Thoracic aorta (tissue), 2 donors: ENCODE results near the gene ALPK3. TPM values are rescaled to one million over a fixed set of nuclear protein-coding genes. Genes with fewer than 3 reads are reported as not detected.

Experiments
- ATAC-seq: fragments of 150-250 bp; one replicate; pipeline ENCODE4 v1.8.0; 2017; ENCODE audit warnings: low read depth; ENCODE audit not compliant: insufficient number of reproducible peaks, low FRiP score
- DNase-seq: peaks from one replicate; pipeline ENCODE4 v3.0.0-alpha.2; 2020; ENCODE audit warnings: low spot score
- H3K27ac ChIP-seq, 2 donors: fragments of 200-600 bp; sonication (generic); 1 replicate in 1 of 2; 2 replicates in 1 of 2; pipeline ENCODE4 v1.5.1; 2016; ENCODE audit warnings: mild to moderate bottlenecking in 2 of 2, moderate library complexity in 2 of 2
- H3K27me3 ChIP-seq: fragments of 200-600 bp; sonication (generic); replicated peaks from 2 replicates; pipeline ENCODE4 v1.6.0; 2016; ENCODE audit warnings: mild to moderate bottlenecking; ENCODE audit not compliant: insufficient read depth
- H3K36me3 ChIP-seq: fragments of 200-600 bp; sonication (generic); one replicate; pipeline ENCODE4 v1.5.1; 2016
- H3K4me1 ChIP-seq, 2 donors: fragments of 200-600 bp; sonication (generic); 1 replicate in 1 of 2; 2 replicates in 1 of 2; pipeline versions ENCODE4 v1.5.1 to v1.6.0; 2016; ENCODE audit warnings: low read depth in 2 of 2, mild to moderate bottlenecking in 1 of 2; ENCODE audit not compliant: control insufficient read depth in 1 of 2
- H3K4me3 ChIP-seq: fragments of 200-600 bp; sonication (generic); 2 replicates; pipeline ENCODE4 v1.5.1; 2016; ENCODE audit warnings: mild to moderate bottlenecking
- H3K9me3 ChIP-seq: fragments of 200-600 bp; sonication (generic); 2 replicates; pipeline ENCODE4 v1.5.1; 2016
- CTCF ChIP-seq: fragments of 200-600 bp; sonication (generic); IDR thresholded peaks from one replicate; pipeline ENCODE4 v1.5.1; 2019; ENCODE audit warnings: antibody characterized with exemption
- total RNA-seq, 2 donors: library from RNA; depleted of rRNA; stranded (reverse); fragments of >200 nt; gene quantifications; one replicate each; pipeline versions ENCODE4 v1.1.0 to v1.2.3, GENCODE V29; 2016

Gene ALPK3
- total RNA-seq, 2 donors from 2014 or later: 56.9 to 81.1 TPM

- peaks cover 14 to 95% of the 10 kb centered on the region in 2 donors for H3K4me1 ChIP-seq
- H3K36me3 ChIP-seq: peaks cover 14% of the 10 kb centered on the region
- no peak overlapping the region for H3K4me3 ChIP-seq
- peak overlapping the region; percentile 24 to 42 for H3K27ac ChIP-seq
- no peaks in the 10 kb centered on the region for H3K27me3 ChIP-seq
- no peak for TF ChIP-seq CTCF
- ATAC-seq: no peak
- no peaks in the 10 kb centered on the region for H3K9me3 ChIP-seq
- no peak for DNase-seq
Observed at GRCh38 chr15:84832448-84833040, 15.4 kb downstream of the ALPK3 start.

GRCh38 chr15:84833447-84834228 lies 16.5 kb downstream of the ALPK3 start:
- ATAC-seq (no peak), DNase-seq (no peak)
- no peaks in the 10 kb centered on the region for H3K9me3 ChIP-seq
- peaks cover 14% of the 10 kb centered on the region for H3K36me3 ChIP-seq
- peaks cover 12 to 93% of the 10 kb centered on the region in 2 donors for H3K4me1 ChIP-seq
- H3K4me3 ChIP-seq: no peak overlapping the region
- peak overlapping the region in 1 of 2 donors; percentile 42 for H3K27ac ChIP-seq
- no peak for TF ChIP-seq CTCF
- H3K27me3 ChIP-seq: no peaks in the 10 kb centered on the region

- Histone ChIP-seq H3K27ac (peak overlapping the region; percentile 35 to 40), H3K27me3 (no peaks in the 10 kb centered on the region), H3K36me3 (peaks cover 17% of the 10 kb centered on the region), H3K9me3 (no peaks in the 10 kb centered on the region), H3K4me1 (peaks cover 13 to 93% of the 10 kb centered on the region in 2 donors), H3K4me3 (no peak overlapping the region)
- ATAC-seq (no peak), DNase-seq (no peak)
- no peak for TF ChIP-seq CTCF
Observed at GRCh38 chr15:84834229-84834955, 17.2 kb downstream of the ALPK3 start.

- ATAC-seq (no peak), DNase-seq (no peak)
- Histone ChIP-seq H3K36me3 (peaks cover 19% of the 10 kb centered on the region), H3K9me3 (no peaks in the 10 kb centered on the region), H3K4me3 (no peak overlapping the region), H3K4me1 (peaks cover 19 to 93% of the 10 kb centered on the region in 2 donors), H3K27me3 (no peaks in the 10 kb centered on the region), H3K27ac (peak overlapping the region; percentile 35 to 40)
- TF ChIP-seq CTCF: no peak
Observed at GRCh38 chr15:84834969-84835368, 17.8 kb downstream of the ALPK3 start.
